Measurements from ENCODE around the gene LILRB5. TPM values are rescaled to one million over a fixed set of nuclear protein-coding genes. Genes with fewer than 3 reads are reported as not detected.
"Not testable (repeated sequence)": the region's sequence is repeated elsewhere in the genome, so short reads cannot be mapped to it uniquely, and the experiment has no call there.

LILRB5 gene
- total RNA-seq, 1 experiment from 2014 or later = not detected

- H3K27me3 ChIP-seq (ENCODE audit: control insufficient read depth, insufficient read depth, low read length) = no peaks in the 10 kb centered on the region
- H3K4me3 ChIP-seq (ENCODE audit: insufficient read depth, low read depth, low read length) = no peak overlapping the region
- DNase-seq = no peak
- peaks cover 2% of the 10 kb centered on the region; the same call in 1 of the 2 replicates for H3K36me3 ChIP-seq (replicated peaks; ENCODE audit: control insufficient read depth, insufficient read depth, low read length)
These were observed 38.0 kb downstream of the LILRB5 start for GRCh38 chr19:54218960-54219661.

- H3K36me3 ChIP-seq (replicated peaks; ENCODE audit: control insufficient read depth, insufficient read depth, low read length) = peaks cover 2% of the 10 kb centered on the region; the same call in 1 of the 2 replicates
- DNase-seq = no peak
- H3K27me3 ChIP-seq (ENCODE audit: control insufficient read depth, insufficient read depth, low read length) = no peaks in the 10 kb centered on the region
- no peak overlapping the region for H3K4me3 ChIP-seq (ENCODE audit: insufficient read depth, low read depth, low read length)
These were observed 38.8 kb downstream of the LILRB5 start for GRCh38 chr19:54218259-54218658.

- DNase-seq; H3K36me3 ChIP-seq (replicated peaks; ENCODE audit: control insufficient read depth, insufficient read depth, low read length); H3K4me3 ChIP-seq (ENCODE audit: insufficient read depth, low read depth, low read length); H3K27me3 ChIP-seq (ENCODE audit: control insufficient read depth, insufficient read depth, low read length): not testable (repeated sequence)
These were observed 39.4 kb downstream of the LILRB5 start for GRCh38 chr19:54217517-54218247.

- Histone ChIP-seq H3K27me3 (ENCODE audit: control insufficient read depth, insufficient read depth, low read length) (no peaks in the 10 kb centered on the region), H3K4me3 (ENCODE audit: insufficient read depth, low read depth, low read length) (no peak overlapping the region), H3K36me3 (replicated peaks; ENCODE audit: control insufficient read depth, insufficient read depth, low read length) (peaks cover 2% of the 10 kb centered on the region; the same call in 1 of the 2 replicates)
- no peak for DNase-seq
These were observed 40.2 kb downstream of the LILRB5 start for GRCh38 chr19:54216869-54217268.

- H3K36me3 ChIP-seq (replicated peaks; ENCODE audit: control insufficient read depth, insufficient read depth, low read length); H3K27me3 ChIP-seq (ENCODE audit: control insufficient read depth, insufficient read depth, low read length); DNase-seq; H3K4me3 ChIP-seq (ENCODE audit: insufficient read depth, low read depth, low read length): not testable (repeated sequence)
These were observed 42.3 kb downstream of the LILRB5 start for GRCh38 chr19:54214734-54215133.

GRCh38 chr19:54214217-54214616, 42.9 kb downstream of the LILRB5 start:
- not testable (repeated sequence) for H3K36me3 ChIP-seq (replicated peaks; ENCODE audit: control insufficient read depth, insufficient read depth, low read length); H3K4me3 ChIP-seq (ENCODE audit: insufficient read depth, low read depth, low read length); H3K27me3 ChIP-seq (ENCODE audit: control insufficient read depth, insufficient read depth, low read length); DNase-seq

- Histone ChIP-seq H3K36me3 (replicated peaks; ENCODE audit: control insufficient read depth, insufficient read depth, low read length) (peaks cover 14% of the 10 kb centered on the region), H3K4me3 (ENCODE audit: insufficient read depth, low read depth, low read length) (no peak overlapping the region)
- peak; percentile 62 for DNase-seq
These were observed 45.8 kb downstream of the LILRB5 start for GRCh38 chr19:54211235-54211634.

GRCh38 chr19:54209811-54210494, 47.1 kb downstream of the LILRB5 start:
- Histone ChIP-seq H3K27me3 (ENCODE audit: control insufficient read depth, insufficient read depth, low read length) (no peaks in the 10 kb centered on the region), H3K36me3 (replicated peaks; ENCODE audit: control insufficient read depth, insufficient read depth, low read length) (peaks cover 23% of the 10 kb centered on the region), H3K4me3 (ENCODE audit: insufficient read depth, low read depth, low read length) (no peak overlapping the region)
- no peak for DNase-seq

More at GRCh38 chr19:54211235-54211634, 45.8 kb downstream of the LILRB5 start:
- no peaks in the 10 kb centered on the region for H3K27me3 ChIP-seq (ENCODE audit: control insufficient read depth, insufficient read depth, low read length)

GRCh38 chr19:54209058-54209810, 47.8 kb downstream of the LILRB5 start:
- no peaks in the 10 kb centered on the region for H3K27me3 ChIP-seq (ENCODE audit: control insufficient read depth, insufficient read depth, low read length)
- peaks cover 29% of the 10 kb centered on the region for H3K36me3 ChIP-seq (replicated peaks; ENCODE audit: control insufficient read depth, insufficient read depth, low read length)
- H3K4me3 ChIP-seq (ENCODE audit: insufficient read depth, low read depth, low read length) = no peak overlapping the region
- peak; percentile 76 for DNase-seq

- H3K27me3 ChIP-seq (ENCODE audit: control insufficient read depth, insufficient read depth, low read length) = no peaks in the 10 kb centered on the region
- no peak for DNase-seq
- peaks cover 32% of the 10 kb centered on the region for H3K36me3 ChIP-seq (replicated peaks; ENCODE audit: control insufficient read depth, insufficient read depth, low read length)
- no peak overlapping the region for H3K4me3 ChIP-seq (ENCODE audit: insufficient read depth, low read depth, low read length)
These were observed 48.4 kb downstream of the LILRB5 start for GRCh38 chr19:54208784-54209057.

GRCh38 chr19:54207983-54208783, 48.9 kb downstream of the LILRB5 start:
- H3K4me3 ChIP-seq (ENCODE audit: insufficient read depth, low read depth, low read length) = no peak overlapping the region
- peak; percentile 64 for DNase-seq
- peaks cover 37% of the 10 kb centered on the region for H3K36me3 ChIP-seq (replicated peaks; ENCODE audit: control insufficient read depth, insufficient read depth, low read length)
- H3K27me3 ChIP-seq (ENCODE audit: control insufficient read depth, insufficient read depth, low read length) = no peaks in the 10 kb centered on the region

GRCh38 chr19:54207676-54207982, 49.4 kb downstream of the LILRB5 start:
- H3K36me3 ChIP-seq (replicated peaks; ENCODE audit: control insufficient read depth, insufficient read depth, low read length) = peaks cover 43% of the 10 kb centered on the region
- DNase-seq = no peak
- no peaks in the 10 kb centered on the region for H3K27me3 ChIP-seq (ENCODE audit: control insufficient read depth, insufficient read depth, low read length)
- no peak overlapping the region for H3K4me3 ChIP-seq (ENCODE audit: insufficient read depth, low read depth, low read length)

- H3K27me3 ChIP-seq (ENCODE audit: control insufficient read depth, insufficient read depth, low read length); H3K4me3 ChIP-seq (ENCODE audit: insufficient read depth, low read depth, low read length): not testable (repeated sequence)
- H3K36me3 ChIP-seq (replicated peaks; ENCODE audit: control insufficient read depth, insufficient read depth, low read length) = peaks cover 47% of the 10 kb centered on the region
- DNase-seq = peak; percentile 35
These were observed 49.9 kb downstream of the LILRB5 start for GRCh38 chr19:54207193-54207592.

- Histone ChIP-seq H3K27me3 (ENCODE audit: control insufficient read depth, insufficient read depth, low read length) (no peaks in the 10 kb centered on the region), H3K4me3 (ENCODE audit: insufficient read depth, low read depth, low read length) (no peak overlapping the region), H3K36me3 (replicated peaks; ENCODE audit: control insufficient read depth, insufficient read depth, low read length) (peaks cover 49% of the 10 kb centered on the region)
- no peak for DNase-seq
These were observed 50.3 kb downstream of the LILRB5 start for GRCh38 chr19:54206831-54207177.

Measured in H7 (cell line).